GM12865 (cell line): ENCODE results near the gene CSRNP3.

Source experiments
- DNase-seq: peaks from one replicate; pipeline ENCODE4 v3.0.0; 2010; ENCODE audit warnings: low read depth
- H3K4me3 ChIP-seq: 2 replicates; pipeline ENCODE4 v1.5.1; 2011; ENCODE audit warnings: mild to moderate bottlenecking, low read depth, low read length, control low read depth
- CTCF ChIP-seq: IDR thresholded peaks from 2 replicates; pipeline ENCODE4 v1.5.1; 2011; ENCODE audit warnings: low read length, control low read depth, low read depth, inconsistent platforms; ENCODE audit not compliant: insufficient read depth; ENCODE audit errors: missing control alignments

CSRNP3 gene

GRCh38 chr2:165448406-165448805 is 21.1 kb upstream of the CSRNP3 start:
- no peak for DNase-seq
- H3K4me3 ChIP-seq: no peak overlapping the region
- no peak for TF ChIP-seq CTCF

- no peak for DNase-seq
- TF ChIP-seq CTCF: no peak
These were observed 19.3 kb upstream of the CSRNP3 start for GRCh38 chr2:165450156-165450555.

DNA sequence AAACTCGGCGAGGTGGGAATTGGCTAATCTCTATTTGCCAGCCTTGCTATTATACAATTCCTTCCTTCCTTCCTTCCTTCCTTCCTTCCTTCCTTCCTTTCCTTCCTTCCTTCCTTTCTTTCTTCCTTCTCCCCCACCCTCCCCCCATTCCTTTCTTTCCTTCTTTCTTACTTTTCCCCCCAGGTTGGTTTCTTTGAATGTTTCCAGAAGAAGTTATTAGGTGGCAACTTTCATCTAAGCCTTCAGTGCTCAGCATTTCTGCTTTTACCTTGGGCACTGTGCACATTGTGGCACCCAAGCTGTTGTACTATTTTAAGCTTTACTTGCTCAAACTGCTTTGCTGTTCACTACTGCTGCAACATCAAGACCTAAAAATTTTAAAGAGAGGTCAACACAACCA is 17.2 kb upstream of the CSRNP3 start:
- DNase-seq: no peak
- TF ChIP-seq CTCF: no peak
- H3K4me3 ChIP-seq: no peak overlapping the region

More at GRCh38 chr2:165450156-165450555, 19.3 kb upstream of the CSRNP3 start:
- H3K4me3 ChIP-seq: no peak overlapping the region

DNA sequence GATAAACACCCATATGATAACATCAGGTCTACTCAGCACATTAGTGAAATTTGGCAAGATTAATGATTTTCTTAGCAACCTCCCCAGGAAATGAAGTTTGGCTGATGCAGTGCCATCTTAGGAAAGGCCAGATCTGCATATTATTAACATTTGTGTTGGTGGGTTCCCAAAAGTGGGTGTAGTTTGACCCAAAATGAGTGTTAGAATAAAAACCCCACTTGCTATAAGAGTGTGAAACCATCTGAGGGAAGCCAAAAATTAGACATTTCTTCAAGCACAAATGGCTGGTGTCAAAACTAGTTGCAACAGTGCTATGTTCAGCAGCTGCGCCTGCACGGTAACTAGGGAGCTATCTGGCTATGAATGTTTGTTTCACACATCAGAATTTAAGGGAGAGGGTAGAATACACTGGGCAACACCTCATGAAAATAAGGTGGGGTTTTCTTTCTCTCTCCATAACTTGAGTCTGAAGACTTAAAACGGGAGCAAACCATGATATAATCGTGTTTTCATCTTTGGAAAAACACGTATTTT is 15.9 kb upstream of the CSRNP3 start:
- DNase-seq: no peak
- no peak for TF ChIP-seq CTCF
- H3K4me3 ChIP-seq: no peak overlapping the region

- DNase-seq: no peak
- no peak overlapping the region for H3K4me3 ChIP-seq
- TF ChIP-seq CTCF: no peak
These were observed 14.6 kb upstream of the CSRNP3 start for GRCh38 chr2:165454905-165455304.

DNA sequence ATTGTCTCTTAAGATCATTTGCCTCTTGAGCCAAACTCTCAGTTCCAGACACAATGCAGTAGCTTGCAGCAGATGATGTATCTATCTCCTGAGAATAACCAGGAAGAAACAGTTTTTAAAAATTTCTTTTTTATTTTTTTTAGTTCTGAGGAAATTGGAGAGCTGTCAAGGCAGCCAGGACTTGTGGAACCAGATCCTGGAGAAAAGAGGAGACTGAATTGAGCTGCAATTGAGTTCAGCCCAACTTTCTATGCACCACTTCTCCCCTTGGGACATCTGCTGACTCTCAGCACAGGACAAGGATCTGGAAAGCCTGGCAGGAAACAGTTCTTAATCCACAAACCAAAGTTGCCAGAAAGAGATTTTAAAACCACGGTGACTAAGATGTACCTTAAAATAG is 13.5 kb upstream of the CSRNP3 start:
- TF ChIP-seq CTCF: no peak

GRCh38 chr2:165462443-165462842 is 7.1 kb upstream of the CSRNP3 start:
- H3K4me3 ChIP-seq: no peak overlapping the region
- TF ChIP-seq CTCF: no peak
- no peak for DNase-seq

More for the DNA sequence above, 13.5 kb upstream of the CSRNP3 start:
- no peak for DNase-seq
- H3K4me3 ChIP-seq: no peak overlapping the region
